K562 (cell line): Measurements from ENCODE around the gene MOB1A. TPM values are rescaled to one million over a fixed set of nuclear protein-coding genes. Genes with fewer than 3 reads are reported as not detected.

Experiments used
- ARID2 ChIP-seq: fragments of 450-650 bp; IDR thresholded peaks from 2 replicates; pipeline ENCODE4 v1.6.1; 2017; ENCODE audit warnings: antibody characterized with exemption, mild to moderate bottlenecking
- BHLHE40 ChIP-seq: IDR thresholded peaks from 2 replicates; pipeline ENCODE4 v1.6.1; 2011; ENCODE audit warnings: low read length, improper control_type of control experiment
- BRD4 ChIP-seq: fragments of 200-600 bp; sonication (generic); IDR thresholded peaks from 2 replicates; pipeline ENCODE4 v1.6.1; 2017; ENCODE audit warnings: inconsistent platforms
- BRF1 ChIP-seq: IDR thresholded peaks from 3 replicates; pipeline ENCODE4 v1.6.1; 2011; ENCODE audit warnings: borderline replicate concordance, mild to moderate bottlenecking; ENCODE audit not compliant: insufficient read length; ENCODE audit errors: extremely low read depth
- CCAR2 ChIP-seq: fragments of 200-400 bp; formaldehyde crosslinking; IDR thresholded peaks from 2 replicates; pipeline ENCODE4 v1.6.1; 2017; ENCODE audit warnings: mild to moderate bottlenecking, low read depth, low read length
- E2F3 ChIP-seq: fragments of 250-450 bp; sonication (Bioruptor Pico); IDR thresholded peaks from 2 replicates; pipeline ENCODE4 v1.4.0; 2020; ENCODE audit warnings: mild to moderate bottlenecking
- HDAC2 ChIP-seq: fragments of 450-650 bp; IDR thresholded peaks from 2 replicates; pipeline ENCODE4 v1.6.1; 2016; ENCODE audit warnings: mild to moderate bottlenecking
- KDM1A ChIP-seq, 2 experiments: fragments of 450-650 bp; IDR thresholded peaks; 2 replicates each; pipeline ENCODE4 v1.6.1; 2016; ENCODE audit warnings: mild to moderate bottlenecking in 2 of 2
- KDM4B ChIP-seq, 2 experiments: fragments of 450-650 bp in 1 of 2; sonication (generic) in 1 of 2; IDR thresholded peaks; 2 replicates each; pipeline ENCODE4 v1.6.1; 2016 to 2017; ENCODE audit warnings: borderline replicate concordance in 2 of 2, antibody characterized with exemption in 1 of 2, low read depth in 1 of 2, mild to moderate bottlenecking in 1 of 2
- KLF13 ChIP-seq: fragments of 450-650 bp; IDR thresholded peaks from 2 replicates; pipeline ENCODE4 v1.6.1; 2016; ENCODE audit warnings: missing genetic modification characterization, low read depth, mild to moderate bottlenecking, missing compliant biosample characterization, moderate library complexity, borderline replicate concordance
- MAX ChIP-seq: sonication (generic); formaldehyde crosslinking; IDR thresholded peaks from 2 replicates; pipeline ENCODE4 v1.9.0; 2022; ENCODE audit warnings: mild to moderate bottlenecking, missing genetic modification reagents
- MBD1 ChIP-seq: fragments of 250-450 bp; sonication (Bioruptor Pico); IDR thresholded peaks from 2 replicates; pipeline ENCODE4 v1.8.0; 2022; ENCODE audit warnings: inconsistent platforms
- NFE2 ChIP-seq: IDR thresholded peaks from 2 replicates; pipeline ENCODE4 v1.6.1; 2014; ENCODE audit warnings: antibody characterized with exemption, low read depth
- NR2C1 ChIP-seq, 2 experiments: fragments of 450-650 bp; IDR thresholded peaks; 2 replicates each; pipeline ENCODE4 v1.6.1; 2017; ENCODE audit warnings: mild to moderate bottlenecking in 2 of 2, antibody characterized with exemption in 1 of 2, inconsistent platforms in 1 of 2, missing compliant biosample characterization in 1 of 2, missing genetic modification characterization in 1 of 2
- RBM22 ChIP-seq: fragments of 200-400 bp; formaldehyde crosslinking; IDR thresholded peaks from 2 replicates; pipeline ENCODE4 v1.6.1; 2018; ENCODE audit warnings: low read length, low read depth; ENCODE audit not compliant: poor library complexity, severe bottlenecking
- ZNF143 ChIP-seq: sonication (generic); formaldehyde crosslinking; IDR thresholded peaks from 2 replicates; pipeline ENCODE4 v1.9.0; 2022; ENCODE audit warnings: mild to moderate bottlenecking, missing genetic modification reagents
- ZNF175 ChIP-seq: fragments of 200-800 bp; sonication (Bioruptor generic); IDR thresholded peaks from 2 replicates; pipeline ENCODE4 v1.6.1; 2016; ENCODE audit warnings: low read depth, mild to moderate bottlenecking, missing genetic modification characterization, missing compliant biosample characterization
- ZNF347 ChIP-seq: fragments of 450-650 bp; formaldehyde crosslinking; IDR thresholded peaks from 2 replicates; pipeline ENCODE4 v1.4.0; 2020; ENCODE audit warnings: low read depth, mild to moderate bottlenecking, moderate library complexity
- ZNF518B ChIP-seq: fragments of 250-450 bp; sonication (Bioruptor Pico); IDR thresholded peaks from 2 replicates; pipeline ENCODE4 v1.5.0; 2021; ENCODE audit warnings: mild to moderate bottlenecking, moderate library complexity
- ZNF695 ChIP-seq: fragments of 450-650 bp; formaldehyde crosslinking; IDR thresholded peaks from 2 replicates; pipeline ENCODE4 v1.4.0; 2020; ENCODE audit warnings: mild to moderate bottlenecking, moderate library complexity
- polyA plus RNA-seq, 8 experiments: library from polyadenylated mRNA; depleted of rRNA in 4 of 8; stranded (reverse) in 5 of 8; unstranded in 3 of 8; fragments of >200 nt; fragmentation: Nextera tagmentation in 2 of 8; fragmentation: Illumina TruSeq in 1 of 8; extraction: Ambion mirVana in 2 of 8; extraction: Trizol in 1 of 8; gene quantifications; 2 replicates each; pipeline versions ENCODE4 v1.2.1 to v1.2.3, GENCODE V29; 2011 to 2014; ENCODE audit warnings: inconsistent platforms in 1 of 8, missing spikeins in 1 of 8
- total RNA-seq, 7 experiments: library from RNA; depleted of rRNA in 6 of 7; stranded (reverse); fragments of >200 nt in 6 of 7; fragmentation: Illumina TruSeq in 2 of 7; extraction: Trizol in 2 of 7; gene quantifications; 2 replicates each; pipeline versions ENCODE4 v1.2.1 to v1.2.3, GENCODE V29; 2011 to 2021; ENCODE audit warnings: low replicate concordance in 1 of 7
- TF ChIP-seq, protein P1 (sequence below): fragments of 450-650 bp; formaldehyde crosslinking; conservative IDR thresholded peaks from 2 replicates; pipeline ENCODE4 v1.4.0; 2022; ENCODE audit warnings: mild to moderate bottlenecking, missing genetic modification characterization
- TF ChIP-seq, protein P2 (sequence below): fragments of 450-650 bp; IDR thresholded peaks from 2 replicates; pipeline ENCODE4 v1.6.1; 2016; ENCODE audit warnings: missing biosample characterization, missing genetic modification characterization

The MOB1A gene
- total and polyA plus RNA-seq, 9 of the 15 experiments (the other 6 are each of a cell fraction or from before 2014, with no cell fraction given): 24.8 to 100 (median 60.2) TPM

DNA sequence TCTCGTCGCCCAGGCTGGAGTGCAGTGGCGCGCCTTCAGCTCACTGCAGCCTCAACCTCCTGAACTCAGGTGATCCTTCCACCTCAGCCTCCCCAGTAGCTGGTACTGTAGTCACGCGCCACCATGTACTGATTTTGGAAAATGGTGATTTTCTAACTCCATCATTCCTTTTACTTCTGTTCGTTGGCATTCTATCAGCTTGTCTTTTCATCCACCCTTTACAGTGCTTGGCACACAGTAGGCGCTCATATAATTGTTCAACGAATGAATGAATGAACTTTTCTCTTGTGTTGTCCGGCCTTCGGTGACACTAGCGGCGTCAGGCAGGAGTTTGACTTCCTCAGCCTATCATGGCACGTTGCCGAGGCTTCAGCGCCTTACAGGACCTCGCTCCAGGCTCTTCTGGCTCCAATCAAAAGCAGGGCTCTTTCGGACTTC lies 19.4 kb upstream of the MOB1A start (continued):
- TF ChIP-seq ZNF518B (CRISPR knock-in tag): no peak
- TF ChIP-seq CCAR2: no peak
- TF ChIP-seq ZNF695 (CRISPR knock-in tag): no peak
- no peak for TF ChIP-seq KLF13
- no peak for TF ChIP-seq BRD4
- no peak for TF ChIP-seq MAX (CRISPR knock-in tag)
- no peak for TF ChIP-seq ZNF347 (CRISPR knock-in tag)
- no peak for TF ChIP-seq KDM4B (IDR thresholded peaks at IDR 0.05; ENCODE audit: borderline replicate concordance in 2 of 2, low read depth in 1 of 2)
- TF ChIP-seq MBD1 (CRISPR knock-in tag): peak; percentile 73; the same call in 1 of the 2 replicates
- no peak for TF ChIP-seq RBM22
- no peak for TF ChIP-seq NR2C1 (IDR thresholded peaks at IDR 0.05)
- TF ChIP-seq NR2C1 (tag; IDR thresholded peaks at IDR 0.05): 0 out of 2 replicates have a peak, but pooled peaks have one; percentile 29
- TF ChIP-seq, protein P1, sequence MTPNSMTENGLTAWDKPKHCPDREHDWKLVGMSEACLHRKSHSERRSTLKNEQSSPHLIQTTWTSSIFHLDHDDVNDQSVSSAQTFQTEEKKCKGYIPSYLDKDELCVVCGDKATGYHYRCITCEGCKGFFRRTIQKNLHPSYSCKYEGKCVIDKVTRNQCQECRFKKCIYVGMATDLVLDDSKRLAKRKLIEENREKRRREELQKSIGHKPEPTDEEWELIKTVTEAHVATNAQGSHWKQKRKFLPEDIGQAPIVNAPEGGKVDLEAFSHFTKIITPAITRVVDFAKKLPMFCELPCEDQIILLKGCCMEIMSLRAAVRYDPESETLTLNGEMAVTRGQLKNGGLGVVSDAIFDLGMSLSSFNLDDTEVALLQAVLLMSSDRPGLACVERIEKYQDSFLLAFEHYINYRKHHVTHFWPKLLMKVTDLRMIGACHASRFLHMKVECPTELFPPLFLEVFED (CRISPR knock-in tag): no peak
- TF ChIP-seq HDAC2: peak; percentile 50; the same call in 1 of the 2 replicates
- TF ChIP-seq, protein P2, sequence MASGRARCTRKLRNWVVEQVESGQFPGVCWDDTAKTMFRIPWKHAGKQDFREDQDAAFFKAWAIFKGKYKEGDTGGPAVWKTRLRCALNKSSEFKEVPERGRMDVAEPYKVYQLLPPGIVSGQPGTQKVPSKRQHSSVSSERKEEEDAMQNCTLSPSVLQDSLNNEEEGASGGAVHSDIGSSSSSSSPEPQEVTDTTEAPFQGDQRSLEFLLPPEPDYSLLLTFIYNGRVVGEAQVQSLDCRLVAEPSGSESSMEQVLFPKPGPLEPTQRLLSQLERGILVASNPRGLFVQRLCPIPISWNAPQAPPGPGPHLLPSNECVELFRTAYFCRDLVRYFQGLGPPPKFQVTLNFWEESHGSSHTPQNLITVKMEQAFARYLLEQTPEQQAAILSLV (tag): no peak
- TF ChIP-seq ZNF143: no peak
- TF ChIP-seq BHLHE40: no peak
- TF ChIP-seq ZNF175 (CRISPR knock-in tag): 0 out of 2 replicates have a peak, but pooled peaks have one; percentile 59
- no peak for TF ChIP-seq BRF1
- no peak for TF ChIP-seq E2F3 (CRISPR knock-in tag)
- TF ChIP-seq ARID2: no peak
- TF ChIP-seq KDM1A (IDR thresholded peaks at IDR 0.05): 0 out of 4 replicates have a peak, but pooled peaks of 1 of the 2 experiments have one; percentile 6
- TF ChIP-seq NFE2: no peak
